T-helper 1 cell treated with Interleukin-12 subunit alpha and Interleukin-12 subunit beta and Interleukin-4 antibody, amounts not matched to agents 30 μg/mL and 1 μg/mL, for 36 hours (primary cell): ENCODE results near the gene WRNIP1.
"Not testable (repeated sequence)": the region's sequence is repeated elsewhere in the genome, so short reads cannot be mapped to it uniquely, and the experiment has no call there.

ENCODE experiments used
- H3K27ac Mint-ChIP-seq: one replicate; pipeline ENCODE4 v1.8.0; 2021; ENCODE audit warnings: mild to moderate bottlenecking, mixed read lengths
- H3K27me3 Mint-ChIP-seq: one replicate; pipeline ENCODE4 v1.8.0; 2021; ENCODE audit warnings: low read depth, mixed read lengths
- H3K36me3 Mint-ChIP-seq: one replicate; pipeline ENCODE4 v1.8.0; 2021; ENCODE audit warnings: low read depth, mixed read lengths
- H3K4me1 Mint-ChIP-seq: one replicate; pipeline ENCODE4 v1.8.0; 2021; ENCODE audit warnings: low read depth, mixed read lengths
- H3K4me3 Mint-ChIP-seq: one replicate; pipeline ENCODE4 v1.8.0; 2021; ENCODE audit warnings: mild to moderate bottlenecking, moderate library complexity, mixed read lengths
- H3K9me3 Mint-ChIP-seq: one replicate; pipeline ENCODE4 v1.8.0; 2021; ENCODE audit warnings: mixed read lengths

Gene WRNIP1

GRCh38 chr6:2749969-2750600 lies 15.1 kb upstream of the WRNIP1 start:
- Mint-ChIP-seq H3K27me3 (peaks cover 61% of the 10 kb centered on the region), H3K27ac (no peak overlapping the region), H3K9me3 (no peaks in the 10 kb centered on the region), H3K4me3 (no peak overlapping the region), H3K36me3 (no peaks in the 10 kb centered on the region), H3K4me1 (peaks cover 3% of the 10 kb centered on the region)

DNA sequence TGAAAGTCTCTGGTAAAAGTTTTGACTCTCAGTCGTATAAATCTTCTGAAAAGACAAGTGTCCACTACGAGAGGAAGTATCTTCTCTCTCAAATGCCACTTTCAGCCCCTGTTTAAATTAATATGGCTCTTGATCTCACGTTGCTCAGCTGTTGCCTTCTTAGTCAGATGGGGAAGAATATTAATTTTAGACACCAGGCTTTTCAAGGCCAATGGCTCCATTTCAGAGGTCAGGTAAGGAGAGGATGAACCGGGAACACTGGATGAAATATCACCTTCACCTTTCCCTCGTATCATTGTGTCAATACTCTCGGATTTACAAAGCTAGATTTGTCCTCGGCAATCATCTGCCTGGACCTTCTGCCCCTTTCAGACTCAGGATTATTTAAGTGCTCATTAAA lies 14.4 kb upstream of the WRNIP1 start, which contains the start of gene MYLK4:
Gene MYLK4 (minus strand): TSS at position 91 of the 400 bp plus-strand sequence. CDS start 1,628 bp downstream, outside the sequence.
- H3K4me3 Mint-ChIP-seq = no peak within 1 kb of the TSS
- no peaks in the 10 kb centered on the region for H3K36me3 Mint-ChIP-seq
- no peaks in the 10 kb centered on the region for H3K9me3 Mint-ChIP-seq

GRCh38 chr6:2751871-2752270 lies 13.3 kb upstream of the WRNIP1 start:
- Mint-ChIP-seq H3K4me3 (no peak overlapping the region), H3K9me3 (no peaks in the 10 kb centered on the region), H3K4me1 (peaks cover 3% of the 10 kb centered on the region), H3K27me3 (peaks cover 76% of the 10 kb centered on the region), H3K27ac (no peak overlapping the region), H3K36me3 (no peaks in the 10 kb centered on the region)

More for the DNA sequence above, 14.4 kb upstream of the WRNIP1 start, which contains the start of gene MYLK4:
- Mint-ChIP-seq H3K4me1 (peaks cover 3% of the 10 kb centered on the region), H3K27ac (no peak within 1 kb of the TSS), H3K27me3 (peaks cover 68% of the 10 kb centered on the region)

DNA sequence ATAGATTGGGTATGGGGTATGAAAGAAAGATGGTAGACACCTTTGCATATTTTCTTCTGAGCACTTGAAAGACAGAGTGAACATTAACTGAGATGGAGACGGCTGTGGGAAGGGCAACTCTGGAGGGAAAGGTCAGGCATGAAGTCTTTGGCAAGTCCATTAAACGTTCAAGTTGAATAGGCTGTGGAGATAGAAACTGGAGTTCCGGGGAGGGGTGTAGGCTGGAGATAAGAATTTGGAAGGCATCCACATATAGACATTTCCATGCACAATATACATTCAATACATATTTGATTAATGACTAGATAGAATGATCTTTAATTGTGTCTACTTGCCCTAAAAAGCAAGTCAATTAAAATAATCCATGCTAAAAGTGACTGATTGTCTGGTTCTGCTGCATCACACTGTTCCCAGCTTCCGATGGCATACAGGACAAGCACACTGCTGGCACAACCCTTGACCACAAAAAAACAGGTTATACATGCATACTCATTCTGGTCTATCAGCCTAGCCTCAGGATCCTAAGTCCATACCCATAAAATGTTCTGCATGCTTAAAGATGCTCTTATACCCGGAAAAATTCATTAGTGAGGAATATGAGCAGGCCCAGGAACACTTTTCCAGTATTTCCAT lies 12.6 kb upstream of the WRNIP1 start:
- H3K27ac Mint-ChIP-seq = no peak overlapping the region

DNA sequence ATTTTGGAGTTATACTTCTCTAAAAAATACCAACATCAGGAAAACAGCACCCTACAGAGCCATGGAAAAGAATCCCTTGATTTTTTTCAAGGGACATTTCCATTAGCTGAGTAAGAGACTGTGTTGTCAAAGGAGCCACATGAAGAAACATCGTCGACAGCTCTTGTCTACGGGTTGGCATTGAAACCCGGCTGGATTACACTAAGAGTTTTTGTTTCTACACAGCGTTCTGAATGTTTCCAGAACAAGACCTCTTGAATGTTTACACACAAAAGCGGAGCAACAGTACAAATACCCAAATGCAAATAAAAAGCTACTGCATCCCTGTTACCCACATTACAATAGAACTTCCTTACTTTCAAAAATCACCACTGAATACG lies 12.1 kb upstream of the WRNIP1 start:
- peaks cover 3% of the 10 kb centered on the region for H3K4me1 Mint-ChIP-seq

More for the DNA sequence above, 12.6 kb upstream of the WRNIP1 start:
- H3K9me3 Mint-ChIP-seq = no peaks in the 10 kb centered on the region
- H3K4me3 Mint-ChIP-seq = no peak overlapping the region
- H3K36me3 Mint-ChIP-seq = no peaks in the 10 kb centered on the region
- peaks cover 3% of the 10 kb centered on the region for H3K4me1 Mint-ChIP-seq
- H3K27me3 Mint-ChIP-seq = peaks cover 75% of the 10 kb centered on the region

DNA sequence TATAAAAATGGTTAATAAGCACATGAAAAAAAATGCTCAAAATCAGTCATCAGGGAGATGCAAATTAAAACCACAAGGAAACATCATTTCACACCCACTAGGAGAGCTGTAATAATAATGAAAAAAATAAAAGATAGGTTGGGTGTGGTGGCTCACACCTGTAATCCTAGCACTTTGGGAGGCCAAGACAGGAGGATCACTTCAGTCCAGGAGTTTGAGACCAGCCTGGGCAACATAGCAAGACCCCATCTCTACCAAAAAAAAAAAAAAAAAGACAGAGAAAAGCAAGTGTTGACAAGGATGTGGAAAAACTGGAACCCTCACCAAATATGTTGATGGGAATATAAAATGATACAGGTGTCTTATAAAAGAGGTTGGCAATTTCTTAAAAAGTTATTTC lies 11.4 kb upstream of the WRNIP1 start:
- peaks cover 66% of the 10 kb centered on the region for H3K27me3 Mint-ChIP-seq
- no peaks in the 10 kb centered on the region for H3K36me3 Mint-ChIP-seq
- peaks cover 3% of the 10 kb centered on the region for H3K4me1 Mint-ChIP-seq
- H3K4me3 Mint-ChIP-seq = no peak overlapping the region
- no peak overlapping the region for H3K27ac Mint-ChIP-seq
- H3K9me3 Mint-ChIP-seq = no peaks in the 10 kb centered on the region

More for the DNA sequence above, 12.1 kb upstream of the WRNIP1 start:
- Mint-ChIP-seq H3K36me3 (no peaks in the 10 kb centered on the region), H3K27ac (no peak overlapping the region), H3K27me3 (peaks cover 70% of the 10 kb centered on the region), H3K4me3 (no peak overlapping the region), H3K9me3 (no peaks in the 10 kb centered on the region)

DNA sequence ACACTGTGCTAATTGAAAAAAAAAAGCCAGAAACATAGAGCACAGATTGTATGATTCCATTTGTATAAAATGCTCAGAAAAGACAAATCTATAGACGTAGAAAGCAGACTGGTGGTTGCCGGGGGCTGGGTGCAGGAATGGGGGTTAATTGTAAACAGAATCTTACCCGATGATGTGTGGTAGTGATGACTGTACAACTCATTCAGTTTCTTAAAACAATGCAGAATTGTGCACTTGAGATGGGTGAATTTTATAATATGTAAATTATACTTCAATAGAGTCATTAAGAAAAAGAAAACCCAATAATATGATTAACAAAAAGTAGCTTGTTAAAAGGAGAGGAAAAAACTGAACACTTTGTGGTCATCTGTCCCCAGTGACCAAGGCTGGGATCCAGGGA lies 10.8 kb upstream of the WRNIP1 start:
- no peak overlapping the region for H3K27ac Mint-ChIP-seq
- no peaks in the 10 kb centered on the region for H3K36me3 Mint-ChIP-seq
- H3K9me3 Mint-ChIP-seq = no peaks in the 10 kb centered on the region
- peaks cover 3% of the 10 kb centered on the region for H3K4me1 Mint-ChIP-seq
- no peak overlapping the region for H3K4me3 Mint-ChIP-seq
- H3K27me3 Mint-ChIP-seq = peaks cover 61% of the 10 kb centered on the region

DNA sequence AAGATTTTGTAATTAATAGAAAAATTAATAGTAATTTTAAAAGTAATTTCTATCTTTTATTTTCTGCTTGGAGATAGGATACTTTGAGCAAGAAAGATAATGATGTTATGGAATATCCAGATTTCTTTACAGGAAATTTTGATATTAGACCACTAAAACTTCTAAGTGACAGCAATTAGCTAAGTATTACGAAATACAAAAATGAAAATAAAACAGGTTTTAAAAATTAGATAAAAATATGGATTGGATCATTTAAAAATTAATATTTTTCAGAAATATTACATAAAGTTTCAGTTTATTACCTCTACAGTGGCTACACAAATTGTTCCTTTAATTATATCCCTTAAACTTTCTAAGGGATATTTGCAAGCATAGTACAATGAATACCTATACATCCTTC lies 10.3 kb upstream of the WRNIP1 start:
- Mint-ChIP-seq H3K9me3 (no peaks in the 10 kb centered on the region), H3K4me1 (peaks cover under 1% of the 10 kb centered on the region), H3K27me3 (peaks cover 60% of the 10 kb centered on the region), H3K4me3 (no peak overlapping the region), H3K36me3 (no peaks in the 10 kb centered on the region), H3K27ac (no peak overlapping the region)

GRCh38 chr6:2755456-2755855 lies 9.7 kb upstream of the WRNIP1 start:
- H3K27ac Mint-ChIP-seq = no peak overlapping the region
- H3K36me3 Mint-ChIP-seq = no peaks in the 10 kb centered on the region
- H3K9me3 Mint-ChIP-seq = no peaks in the 10 kb centered on the region
- no peaks in the 10 kb centered on the region for H3K4me1 Mint-ChIP-seq
- H3K27me3 Mint-ChIP-seq = peaks cover 54% of the 10 kb centered on the region
- no peak overlapping the region for H3K4me3 Mint-ChIP-seq

- no peak overlapping the region for H3K27ac Mint-ChIP-seq
- H3K36me3 Mint-ChIP-seq = no peaks in the 10 kb centered on the region
- no peak overlapping the region for H3K4me3 Mint-ChIP-seq
- H3K27me3 Mint-ChIP-seq = peaks cover 46% of the 10 kb centered on the region
- H3K9me3 Mint-ChIP-seq = no peaks in the 10 kb centered on the region
- peaks cover 6% of the 10 kb centered on the region for H3K4me1 Mint-ChIP-seq
Observed at GRCh38 chr6:2756241-2756640, 9.0 kb upstream of the WRNIP1 start.

DNA sequence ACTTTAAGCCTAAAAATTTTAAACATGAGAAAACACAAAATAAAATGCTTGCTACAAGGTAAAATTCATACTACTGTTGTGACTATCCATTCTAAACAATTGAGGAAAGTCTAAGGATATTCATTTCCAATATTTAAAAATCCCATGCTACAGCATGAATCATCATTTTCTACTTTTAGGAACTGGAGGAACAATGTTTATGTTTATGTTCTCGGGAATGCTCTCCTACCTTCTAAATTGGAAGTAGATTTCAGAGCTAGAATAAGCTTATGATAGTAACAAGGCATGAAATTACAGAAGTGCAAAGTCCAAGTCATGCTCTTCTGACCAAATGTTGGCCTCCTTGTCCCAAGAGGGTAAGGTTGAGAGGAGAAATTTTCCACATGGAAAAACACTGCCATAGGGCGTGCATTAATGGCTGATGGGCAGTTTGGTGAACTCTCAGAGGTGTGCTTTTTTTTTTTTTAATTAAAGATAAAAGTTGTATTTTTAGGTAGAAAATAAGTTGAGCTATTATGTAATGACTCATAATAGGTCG lies 8.4 kb upstream of the WRNIP1 start:
- Mint-ChIP-seq H3K9me3 (no peaks in the 10 kb centered on the region), H3K27me3 (peaks cover 45% of the 10 kb centered on the region), H3K27ac (no peak overlapping the region)

DNA sequence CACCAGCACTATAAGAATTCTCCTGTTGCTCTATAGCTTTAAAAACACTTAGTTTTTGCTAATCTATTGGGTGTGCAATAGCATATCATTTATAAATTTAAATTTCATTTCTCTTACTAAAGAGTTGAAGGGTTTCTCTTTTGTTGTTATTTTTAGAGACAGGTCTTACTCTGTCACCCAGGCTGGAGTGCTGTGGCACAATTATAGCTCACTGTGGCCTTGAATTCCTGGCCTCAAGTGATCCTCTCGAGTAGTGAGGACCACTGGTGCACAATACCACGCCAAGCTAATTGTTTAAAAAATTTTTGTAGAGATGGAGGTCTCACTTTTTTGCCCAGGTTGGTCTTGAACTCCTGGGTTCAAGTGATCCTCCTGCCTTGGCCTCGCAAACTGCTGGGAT lies 6.2 kb upstream of the WRNIP1 start:
- Mint-ChIP-seq H3K4me1 (peaks cover 9% of the 10 kb centered on the region), H3K9me3 (no peaks in the 10 kb centered on the region), H3K36me3 (no peaks in the 10 kb centered on the region), H3K27me3 (peaks cover 28% of the 10 kb centered on the region), H3K27ac (no peak overlapping the region), H3K4me3 (no peak overlapping the region)

More for the DNA sequence above, 8.4 kb upstream of the WRNIP1 start:
- Mint-ChIP-seq H3K4me3 (no peak overlapping the region), H3K36me3 (no peaks in the 10 kb centered on the region), H3K4me1 (peaks cover 9% of the 10 kb centered on the region)

- H3K4me1 Mint-ChIP-seq = peaks cover 15% of the 10 kb centered on the region
- no peak overlapping the region for H3K27ac Mint-ChIP-seq
- H3K9me3 Mint-ChIP-seq = no peaks in the 10 kb centered on the region
- H3K36me3 Mint-ChIP-seq = no peaks in the 10 kb centered on the region
- peaks cover 11% of the 10 kb centered on the region for H3K27me3 Mint-ChIP-seq
- H3K4me3 Mint-ChIP-seq = peak overlapping the region; percentile 43
Observed at GRCh38 chr6:2760882-2761842, 4.0 kb upstream of the WRNIP1 start.

GRCh38 chr6:2762868-2763267 lies 2.3 kb upstream of the WRNIP1 start:
- not testable (repeated sequence) for H3K36me3 Mint-ChIP-seq, H3K27me3 Mint-ChIP-seq, H3K27ac Mint-ChIP-seq, H3K4me3 Mint-ChIP-seq, H3K9me3 Mint-ChIP-seq
- H3K4me1 Mint-ChIP-seq = peaks cover 22% of the 10 kb centered on the region
